ENCODE measurements around the gene TMED6. TPM values are rescaled to one million over a fixed set of nuclear protein-coding genes. Genes with fewer than 3 reads are reported as not detected.

Gene TMED6
- total and polyA plus RNA-seq, 2 donors (not counting 3 experiments of a cell fraction or from before 2014, with no cell fraction given): 1.2 TPM; not detected in 1

GRCh38 chr16:69376393-69377059 lies 24.9 kb upstream of the TMED6 start:
- H2AFZ ChIP-seq (ENCODE audit: low read depth, low read length): no peak overlapping the region
- TF ChIP-seq FOS (IDR thresholded peaks at IDR 0.05; ENCODE audit: borderline replicate concordance, insufficient read depth, low read length): no peak
- TF ChIP-seq, protein P1, sequence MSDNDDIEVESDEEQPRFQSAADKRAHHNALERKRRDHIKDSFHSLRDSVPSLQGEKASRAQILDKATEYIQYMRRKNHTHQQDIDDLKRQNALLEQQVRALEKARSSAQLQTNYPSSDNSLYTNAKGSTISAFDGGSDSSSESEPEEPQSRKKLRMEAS (IDR thresholded peaks at IDR 0.05; ENCODE audit: insufficient read depth, insufficient read length): no peak
- no peak for TF ChIP-seq JUN (IDR thresholded peaks at IDR 0.05; ENCODE audit: borderline replicate concordance, insufficient read depth, insufficient read length, low read depth)
- no peak for TF ChIP-seq CTCF (IDR thresholded peaks at IDR 0.05; ENCODE audit: extremely low read depth in 1 of 2, insufficient read depth in 1 of 2, low read depth in 1 of 2, low read length in 2 of 2)
- TF ChIP-seq EZH2 (IDR thresholded peaks at IDR 0.05; ENCODE audit: borderline replicate concordance, low read depth, low read length, severe bottlenecking): no peak
- no peak for TF ChIP-seq POLR2AphosphoS5 (IDR thresholded peaks at IDR 0.05; ENCODE audit: insufficient read depth, low read depth, low read length)
- TF ChIP-seq GATA2 (IDR thresholded peaks at IDR 0.05; ENCODE audit: insufficient read depth, insufficient read length, low read depth, low read length): no peak
- TF ChIP-seq POLR2A (IDR thresholded peaks at IDR 0.05; ENCODE audit: low read depth, low read length): no peak
- no peak for TF ChIP-seq MYC (IDR thresholded peaks at IDR 0.05; ENCODE audit: low read depth, low read length)
- H3K36me3 ChIP-seq (ENCODE audit: control insufficient read depth in 2 of 2, extremely low read depth in 1 of 2, insufficient read depth in 2 of 2, low read length in 2 of 2): no peaks in the 10 kb centered on the region
- ChIA-PET POLR2A (no interaction called here), CTCF (interaction anchor here (1.2 kb wide), 1 partner anchor 19 kb away, joined by 3 read pairs; no protein-coding TSS in a partner anchor)
- BruUV-seq (replicated peaks): no TSS peak
- no peak overlapping the region for H3K9ac ChIP-seq (replicated peaks; ENCODE audit: extremely low read depth, insufficient read depth, low read length)
- H3K27me3 ChIP-seq (ENCODE audit: control insufficient read depth in 2 of 2, insufficient read depth in 2 of 2, low read length in 2 of 2): no peaks in the 10 kb centered on the region
- H3K79me2 ChIP-seq (ENCODE audit: control insufficient read depth, insufficient read depth, low read length): peaks cover 5% of the 10 kb centered on the region
- H3K27ac ChIP-seq (ENCODE audit: insufficient read depth, low read depth, low read length): no peak overlapping the region
- peaks cover 4% of the 10 kb centered on the region for H4K20me1 ChIP-seq (replicated peaks; ENCODE audit: control insufficient read depth, extremely low read depth, insufficient read depth, low read length)
- peaks cover 23% of the 10 kb centered on the region for H3K4me1 ChIP-seq (ENCODE audit: control insufficient read depth, extremely low read depth, insufficient read depth, low read length)
- DNase-seq (ENCODE audit: low read depth, low spot score): no peak
- H3K4me3 ChIP-seq (replicated peaks in 1 of 3; ENCODE audit: insufficient read depth in 1 of 3, low read depth in 1 of 3, low read length in 3 of 3): no peak overlapping the region
- dilution Hi-C loops (cut with MboI; ENCODE audit: extremely low pct_ligation_motif_present, low sequenced_read_pairs) (no loop called here), intact Hi-C loops (cut with micrococcal nuclease) (no loop called here)
- H3K4me2 ChIP-seq (ENCODE audit: insufficient read depth, low read length): no peak overlapping the region
- no peak for FAIRE-seq
- no peaks in the 10 kb centered on the region for H3K9me1 ChIP-seq (replicated peaks; ENCODE audit: control insufficient read depth, extremely low read depth, insufficient read depth, low read length)
- no peaks in the 10 kb centered on the region for H3K9me3 ChIP-seq (replicated peaks; ENCODE audit: control insufficient read depth, insufficient read depth, low read length)

All from endothelial cell of umbilical vein (primary cell).